GM21381 (cell line): ENCODE results near the gene RPP30.

Source experiments
- ATAC-seq: cut with Tn5 transposase; IDR thresholded peaks from one replicate; pipeline ENCODE4 v1.9.1; 2021; ENCODE audit warnings: mild to moderate bottlenecking, moderate library complexity; ENCODE audit not compliant: unreplicated experiment

Gene RPP30

GRCh38 chr10:90871766-90872647, at the start of gene RPP30:
Gene RPP30 (plus strand): TSS chr10:90871974. CDS start chr10:90871987, 13 bp downstream.
- ATAC-seq: peak; percentile 98

GRCh38 chr10:90822508-90822907, 49.3 kb upstream of the RPP30 start:
- ATAC-seq: no peak

GRCh38 chr10:90832111-90832510, 39.7 kb upstream of the RPP30 start:
- no peak for ATAC-seq

- ATAC-seq: no peak
Measured at GRCh38 chr10:90834326-90834725, 37.4 kb upstream of the RPP30 start.

GRCh38 chr10:90837486-90837885, 34.3 kb upstream of the RPP30 start:
- no peak for ATAC-seq

- no peak for ATAC-seq
Measured at GRCh38 chr10:90842725-90843124, 29.0 kb upstream of the RPP30 start.

GRCh38 chr10:90845726-90846125, 26.0 kb upstream of the RPP30 start:
- no peak for ATAC-seq

- ATAC-seq: no peak
Measured at GRCh38 chr10:90846746-90847145, 25.0 kb upstream of the RPP30 start.

- ATAC-seq: no peak
Measured at GRCh38 chr10:90847436-90847835, 24.3 kb upstream of the RPP30 start.

- ATAC-seq: no peak
Measured at GRCh38 chr10:90849956-90850749, 21.6 kb upstream of the RPP30 start.

- no peak for ATAC-seq
Measured at GRCh38 chr10:90855126-90855525, 16.6 kb upstream of the RPP30 start.

GRCh38 chr10:90856261-90856660, 15.5 kb upstream of the RPP30 start:
- no peak for ATAC-seq

GRCh38 chr10:90856964-90857634, 14.7 kb upstream of the RPP30 start:
- no peak for ATAC-seq

GRCh38 chr10:90857635-90858460, 13.9 kb upstream of the RPP30 start, which contains the start of gene HTR7:
Gene HTR7 (minus strand): TSS chr10:90858039. CDS start chr10:90857671, 368 bp downstream.
- peak; percentile 75 for ATAC-seq

GRCh38 chr10:90858461-90858968, 13.3 kb upstream of the RPP30 start:
- ATAC-seq: no peak

- no peak for ATAC-seq
Measured at GRCh38 chr10:90859321-90859751, 12.4 kb upstream of the RPP30 start.

- ATAC-seq: no peak
Measured at GRCh38 chr10:90860790-90861189, 11.0 kb upstream of the RPP30 start.

- ATAC-seq: no peak
Measured at GRCh38 chr10:90862908-90863514, 8.8 kb upstream of the RPP30 start.

- no peak for ATAC-seq
Measured at GRCh38 chr10:90865401-90865800, 6.4 kb upstream of the RPP30 start.
